ENCODE measurements around the gene PTPRE. TPM values are rescaled to one million over a fixed set of nuclear protein-coding genes. Genes with fewer than 3 reads are reported as not detected.

Gene PTPRE
- total RNA-seq, 1 experiment from 2014 or later: 0.70 TPM

DNA sequence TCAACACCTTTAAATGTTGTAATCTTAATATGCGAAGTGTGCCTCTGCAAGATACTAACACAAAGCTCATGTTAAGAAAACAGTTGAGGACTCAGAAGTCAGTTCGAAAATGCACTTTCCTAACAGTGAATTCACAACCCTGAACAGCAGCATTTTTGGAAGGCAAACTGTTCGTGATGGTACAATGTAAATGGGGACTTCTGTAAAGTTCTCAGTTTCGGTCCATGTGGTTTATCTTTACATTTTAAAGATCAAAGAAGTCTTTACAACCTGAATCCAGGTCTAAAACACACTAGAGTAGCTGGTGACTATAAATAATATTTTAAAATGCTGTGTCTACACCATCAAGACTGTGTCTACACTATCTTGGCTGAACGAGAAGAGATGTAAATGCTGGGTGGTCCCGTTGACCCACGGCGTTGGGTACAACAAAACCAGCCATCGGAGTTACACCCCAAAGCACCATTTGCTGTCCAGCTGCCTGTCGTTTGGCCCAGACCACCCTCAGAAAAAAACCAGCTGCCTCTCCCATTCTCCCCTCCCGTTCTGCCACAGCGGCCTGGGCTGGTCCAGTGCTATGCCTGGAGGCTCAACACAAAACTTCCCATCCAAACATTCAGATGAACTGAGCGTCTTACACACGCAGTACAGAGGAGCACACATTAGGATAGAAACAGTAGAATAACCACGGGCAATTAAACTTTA lies 176.4 kb downstream of the PTPRE start:
- DNase-seq: peak; percentile 23
- no peak overlapping the region for H3K23ac ChIP-seq (ENCODE audit: insufficient read length, low read depth, low read length)
- WGBS (ENCODE audit: extremely low coverage, insufficient read length, low lambda C conversion rate): no CpG with 5 or more reads among the region's 15 CpGs
- no peak overlapping the region for H2AK5ac ChIP-seq (ENCODE audit: insufficient read length, low read length)
- H2BK12ac ChIP-seq (ENCODE audit: insufficient read length, low read depth, low read length): no peak overlapping the region
- peaks cover 2% of the 10 kb centered on the region for H3K27me3 Mint-ChIP-seq (ENCODE audit: low read depth)
- no peak overlapping the region for H4K8ac ChIP-seq (replicated peaks; ENCODE audit: insufficient read length, low read depth, low read length)
- peaks cover 48 to 50% of the 10 kb centered on the region in 2 experiments for H3K4me1 Mint-ChIP-seq
- H4K91ac ChIP-seq (ENCODE audit: insufficient read length, low read depth, low read length): no peak overlapping the region
- no peak overlapping the region for H2BK5ac ChIP-seq (ENCODE audit: insufficient read length, low read length)
- H3K14ac ChIP-seq (ENCODE audit: insufficient read depth, low read length): no peak overlapping the region
- no peaks in the 10 kb centered on the region for H3K23me2 ChIP-seq (ENCODE audit: insufficient read length, low read depth, low read length, poor library complexity, severe bottlenecking)
- no peak overlapping the region for H2BK20ac ChIP-seq (ENCODE audit: low read depth, low read length, poor library complexity, severe bottlenecking)
- H3K4ac ChIP-seq (ENCODE audit: low read depth, low read length): no peak overlapping the region
- no peaks in the 10 kb centered on the region for H3K79me1 ChIP-seq (ENCODE audit: insufficient read depth, low read depth, low read length, poor library complexity, severe bottlenecking)
- TF ChIP-seq, protein P1, sequence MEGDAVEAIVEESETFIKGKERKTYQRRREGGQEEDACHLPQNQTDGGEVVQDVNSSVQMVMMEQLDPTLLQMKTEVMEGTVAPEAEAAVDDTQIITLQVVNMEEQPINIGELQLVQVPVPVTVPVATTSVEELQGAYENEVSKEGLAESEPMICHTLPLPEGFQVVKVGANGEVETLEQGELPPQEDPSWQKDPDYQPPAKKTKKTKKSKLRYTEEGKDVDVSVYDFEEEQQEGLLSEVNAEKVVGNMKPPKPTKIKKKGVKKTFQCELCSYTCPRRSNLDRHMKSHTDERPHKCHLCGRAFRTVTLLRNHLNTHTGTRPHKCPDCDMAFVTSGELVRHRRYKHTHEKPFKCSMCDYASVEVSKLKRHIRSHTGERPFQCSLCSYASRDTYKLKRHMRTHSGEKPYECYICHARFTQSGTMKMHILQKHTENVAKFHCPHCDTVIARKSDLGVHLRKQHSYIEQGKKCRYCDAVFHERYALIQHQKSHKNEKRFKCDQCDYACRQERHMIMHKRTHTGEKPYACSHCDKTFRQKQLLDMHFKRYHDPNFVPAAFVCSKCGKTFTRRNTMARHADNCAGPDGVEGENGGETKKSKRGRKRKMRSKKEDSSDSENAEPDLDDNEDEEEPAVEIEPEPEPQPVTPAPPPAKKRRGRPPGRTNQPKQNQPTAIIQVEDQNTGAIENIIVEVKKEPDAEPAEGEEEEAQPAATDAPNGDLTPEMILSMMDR (conservative IDR thresholded peaks at IDR 0.05): no peak
- H3K27ac ChIP-seq (ENCODE audit: insufficient read length, low read depth, low read length): no peak overlapping the region
- H3K4me1 ChIP-seq (ENCODE audit: insufficient read depth, low read length): peaks cover 15% of the 10 kb centered on the region
- no peak overlapping the region for H3K56ac ChIP-seq (ENCODE audit: insufficient read length, low read depth, low read length)
- no peaks in the 10 kb centered on the region for H3K27me3 ChIP-seq (ENCODE audit: insufficient read depth, low read length)
- H3K79me2 ChIP-seq (ENCODE audit: insufficient read depth, low read length): no peaks in the 10 kb centered on the region
- no peak overlapping the region for H3K4me3 Mint-ChIP-seq
- 0 out of 7 replicates have a peak overlapping the region, but pooled peaks of 1 of the 3 experiments have one; percentile 11 for H3K27ac Mint-ChIP-seq
- H3K36me3 Mint-ChIP-seq (ENCODE audit: insufficient read depth in 1 of 3, low read depth in 3 of 3): no peaks in the 10 kb centered on the region
- H3K18ac ChIP-seq (ENCODE audit: insufficient read length, low read depth, low read length): no peak overlapping the region
- no peak overlapping the region for H2AFZ ChIP-seq (ENCODE audit: low read length)
- no peaks in the 10 kb centered on the region for H4K20me1 ChIP-seq (ENCODE audit: control insufficient read depth, insufficient read depth, insufficient read length)
- H3K9me3 Mint-ChIP-seq: no peaks in the 10 kb centered on the region
- H4K5ac ChIP-seq (ENCODE audit: insufficient read length, low read depth, low read length): no peak overlapping the region
- no peak overlapping the region for H3K4me2 ChIP-seq (ENCODE audit: insufficient read depth, insufficient read length, low read length)
- no peak overlapping the region for H3T11ph ChIP-seq (ENCODE audit: low read length)
- no peaks in the 10 kb centered on the region for H3K9me3 ChIP-seq (ENCODE audit: control insufficient read depth, low read depth, low read length)
- H2BK120ac ChIP-seq (ENCODE audit: low read depth, low read length, poor library complexity, severe bottlenecking): no peak overlapping the region
- no peak overlapping the region for H3K9ac ChIP-seq (ENCODE audit: extremely low read depth, insufficient read length, low read length)
- H2BK15ac ChIP-seq (ENCODE audit: low read depth, low read length): no peak overlapping the region

Data from H9 (cell line).